ENCODE results near the gene GPR155. TPM values are rescaled to one million over a fixed set of nuclear protein-coding genes. Genes with fewer than 3 reads are reported as not detected.

Gene GPR155
- total RNA-seq, 1 experiment from 2014 or later: 2.1 TPM

- CTCF ChIA-PET: no interaction called here
- Mint-ChIP-seq H3K9me3 (ENCODE audit: low read depth, unreplicated experiment) (no peaks in the 10 kb centered on the region), H3K36me3 (ENCODE audit: insufficient read depth, unreplicated experiment) (no peaks in the 10 kb centered on the region), H3K4me1 (ENCODE audit: low read depth, unreplicated experiment) (no peaks in the 10 kb centered on the region), H3K4me3 (ENCODE audit: low read depth, unreplicated experiment) (no peak overlapping the region), H3K27ac (ENCODE audit: unreplicated experiment) (no peak overlapping the region), H3K27me3 (ENCODE audit: unreplicated experiment) (no peaks in the 10 kb centered on the region)
- BruUV-seq (replicated peaks): no TSS peak
- intact Hi-C loops (cut with micrococcal nuclease; ENCODE audit: unreplicated experiment): no loop called here
- no peak for TF ChIP-seq CTCF (IDR thresholded peaks at IDR 0.05; ENCODE audit: unreplicated experiment)
- no peak for DNase-seq
Observed at GRCh38 chr2:174436351-174436750, 50.5 kb downstream of the GPR155 start.

- H3K36me3 Mint-ChIP-seq (ENCODE audit: insufficient read depth, unreplicated experiment): no peaks in the 10 kb centered on the region
- intact Hi-C loops (cut with micrococcal nuclease; ENCODE audit: unreplicated experiment): no loop called here
- CTCF ChIA-PET: no interaction called here
- BruUV-seq (replicated peaks): no TSS peak
- H3K27ac Mint-ChIP-seq (ENCODE audit: unreplicated experiment): no peak overlapping the region
- no peak for TF ChIP-seq CTCF (IDR thresholded peaks at IDR 0.05; ENCODE audit: unreplicated experiment)
- H3K4me3 Mint-ChIP-seq (ENCODE audit: low read depth, unreplicated experiment): no peak overlapping the region
- DNase-seq: no peak
- H3K4me1 Mint-ChIP-seq (ENCODE audit: low read depth, unreplicated experiment): no peaks in the 10 kb centered on the region
- H3K9me3 Mint-ChIP-seq (ENCODE audit: low read depth, unreplicated experiment): peaks cover 4% of the 10 kb centered on the region
- H3K27me3 Mint-ChIP-seq (ENCODE audit: unreplicated experiment): no peaks in the 10 kb centered on the region
Observed at GRCh38 chr2:174431902-174432301, 54.9 kb downstream of the GPR155 start.

- Mint-ChIP-seq H3K27me3 (ENCODE audit: unreplicated experiment) (no peaks in the 10 kb centered on the region), H3K36me3 (ENCODE audit: insufficient read depth, unreplicated experiment) (no peaks in the 10 kb centered on the region), H3K4me1 (ENCODE audit: low read depth, unreplicated experiment) (no peaks in the 10 kb centered on the region), H3K27ac (ENCODE audit: unreplicated experiment) (no peak overlapping the region), H3K9me3 (ENCODE audit: low read depth, unreplicated experiment) (peaks cover 4% of the 10 kb centered on the region), H3K4me3 (ENCODE audit: low read depth, unreplicated experiment) (no peak overlapping the region)
- TF ChIP-seq CTCF (IDR thresholded peaks at IDR 0.05; ENCODE audit: unreplicated experiment): no peak
- BruUV-seq (replicated peaks): no TSS peak
- intact Hi-C loops (cut with micrococcal nuclease; ENCODE audit: unreplicated experiment): no loop called here
- CTCF ChIA-PET: no interaction called here
- DNase-seq: no peak
Observed at GRCh38 chr2:174430066-174430465, 56.8 kb downstream of the GPR155 start.

- BruUV-seq (replicated peaks): no TSS peak
- no peaks in the 10 kb centered on the region for H3K36me3 Mint-ChIP-seq (ENCODE audit: insufficient read depth, unreplicated experiment)
- H3K4me1 Mint-ChIP-seq (ENCODE audit: low read depth, unreplicated experiment): no peaks in the 10 kb centered on the region
- no peak for TF ChIP-seq CTCF (IDR thresholded peaks at IDR 0.05; ENCODE audit: unreplicated experiment)
- CTCF ChIA-PET: interaction anchor here (0.7 kb wide), 1 partner anchor 8 kb away, joined by 3 read pairs; no protein-coding TSS in a partner anchor
- peaks cover 4% of the 10 kb centered on the region for H3K9me3 Mint-ChIP-seq (ENCODE audit: low read depth, unreplicated experiment)
- intact Hi-C loops (cut with micrococcal nuclease; ENCODE audit: unreplicated experiment): no loop called here
- DNase-seq: no peak
- H3K4me3 Mint-ChIP-seq (ENCODE audit: low read depth, unreplicated experiment): no peak overlapping the region
- no peaks in the 10 kb centered on the region for H3K27me3 Mint-ChIP-seq (ENCODE audit: unreplicated experiment)
- H3K27ac Mint-ChIP-seq (ENCODE audit: unreplicated experiment): no peak overlapping the region
Observed at GRCh38 chr2:174428214-174428613, 58.6 kb downstream of the GPR155 start.

Measured in Calu3 (cell line).